Testis (tissue), 2 donors: ENCODE measurements around the gene TBC1D4.

ENCODE experiments used
- CTCF ChIP-seq, 3 experiments: fragments of 450-650 bp in 2 of 3; fragments of 200-600 bp in 1 of 3; sonication (generic) in 1 of 3; IDR thresholded peaks; one replicate each; pipeline ENCODE4 v1.5.1; 2016 to 2019; ENCODE audit warnings: antibody characterized with exemption in 3 of 3, mild to moderate bottlenecking in 2 of 3, moderate library complexity in 1 of 3
- POLR2A ChIP-seq: fragments of 450-650 bp; IDR thresholded peaks from one replicate; pipeline ENCODE4 v1.6.1; 2017; ENCODE audit warnings: antibody characterized with exemption, mild to moderate bottlenecking, moderate library complexity

DNA sequence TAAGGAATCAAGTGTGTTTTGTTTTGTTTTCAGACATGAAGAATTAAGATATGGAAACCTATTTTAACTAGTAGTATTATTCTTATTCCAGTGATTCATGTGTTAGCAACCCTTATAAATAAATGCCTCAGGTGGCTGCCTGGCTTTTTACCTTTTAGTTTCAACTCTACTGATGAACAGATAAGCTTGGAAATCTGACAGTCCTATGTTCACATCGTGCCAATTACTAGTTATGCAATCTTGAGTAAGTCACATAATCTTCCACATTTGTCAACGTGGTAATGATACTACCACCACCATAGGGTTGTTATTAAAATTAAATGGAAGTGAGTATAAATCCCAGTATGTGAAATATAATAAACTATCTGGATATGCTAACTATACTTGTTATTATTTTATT is 64.3 kb downstream of the TBC1D4 start:
- TF ChIP-seq CTCF (IDR thresholded peaks at IDR 0.05) (no peak), POLR2A (no peak)
